Measurements from ENCODE around the gene PLTP. TPM values are rescaled to one million over a fixed set of nuclear protein-coding genes. Genes with fewer than 3 reads are reported as not detected.

The PLTP gene
- total and polyA plus RNA-seq, 2 experiments from 2014 or later: 108 to 160 TPM

DNA sequence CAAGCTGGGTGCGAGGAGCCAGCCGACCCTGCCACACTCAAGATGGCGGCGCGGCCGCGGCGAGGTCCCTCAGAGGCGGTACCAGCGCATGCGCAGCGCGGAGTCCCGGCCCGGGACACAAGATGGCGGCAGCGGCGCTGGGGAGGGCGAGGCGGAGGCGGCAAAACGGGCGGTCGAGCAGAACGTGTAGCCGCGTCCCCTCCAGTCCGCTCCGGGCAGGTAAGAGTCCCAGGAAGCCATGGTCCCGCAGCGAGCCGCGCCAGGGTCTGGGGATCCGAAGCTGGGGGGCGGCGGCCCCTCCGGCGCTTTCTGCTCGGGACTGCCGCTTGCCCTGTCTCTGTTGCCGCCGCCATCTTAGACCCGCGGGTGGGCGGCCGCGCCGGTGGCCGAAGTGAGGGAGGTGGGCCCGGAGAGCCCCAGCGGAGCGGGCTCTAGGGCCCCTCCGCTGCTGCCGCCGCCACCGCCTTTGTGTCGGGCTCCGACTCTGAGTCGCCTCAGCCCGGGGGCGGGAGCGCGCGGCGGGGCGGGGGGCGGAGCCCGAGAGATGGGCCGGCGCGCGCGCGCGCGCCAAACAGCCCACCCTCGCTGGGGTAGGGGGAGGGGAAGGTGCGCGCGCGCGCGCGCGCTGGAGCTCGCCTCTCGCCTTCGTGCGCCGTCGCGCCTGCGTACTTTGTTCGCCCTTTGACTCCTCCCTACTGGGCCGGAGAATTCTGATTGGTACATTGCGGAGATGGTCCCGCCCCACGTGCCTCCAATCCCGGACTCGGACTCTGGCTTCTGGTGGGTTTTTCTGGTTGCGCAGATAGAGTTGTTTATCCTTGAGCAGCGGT, 22.8 kb upstream of the PLTP start, which contains the start of gene PCIF1:
PCIF1 (plus strand) TSS at position 98 of the 830 bp plus-strand sequence. CDS start 4,317 bp downstream, outside the sequence.
- H3K9me3 Mint-ChIP-seq: peaks cover 3% of the 10 kb centered on the region; the same call in 1 of the 3 replicates
- peaks cover 26% of the 10 kb centered on the region for H3F3A ChIP-seq (replicated peaks; ENCODE audit: low read depth)
- TF ChIP-seq, protein P1, sequence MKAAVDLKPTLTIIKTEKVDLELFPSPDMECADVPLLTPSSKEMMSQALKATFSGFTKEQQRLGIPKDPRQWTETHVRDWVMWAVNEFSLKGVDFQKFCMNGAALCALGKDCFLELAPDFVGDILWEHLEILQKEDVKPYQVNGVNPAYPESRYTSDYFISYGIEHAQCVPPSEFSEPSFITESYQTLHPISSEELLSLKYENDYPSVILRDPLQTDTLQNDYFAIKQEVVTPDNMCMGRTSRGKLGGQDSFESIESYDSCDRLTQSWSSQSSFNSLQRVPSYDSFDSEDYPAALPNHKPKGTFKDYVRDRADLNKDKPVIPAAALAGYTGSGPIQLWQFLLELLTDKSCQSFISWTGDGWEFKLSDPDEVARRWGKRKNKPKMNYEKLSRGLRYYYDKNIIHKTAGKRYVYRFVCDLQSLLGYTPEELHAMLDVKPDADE (IDR thresholded peaks at IDR 0.05): peak; percentile 87
- TF ChIP-seq POLR2AphosphoS5 (IDR thresholded peaks at IDR 0.05; ENCODE audit: low read depth) (peak; percentile 91), EZH2 (IDR thresholded peaks at IDR 0.05; ENCODE audit: low read depth, unreplicated experiment) (no peak)
- H3K27ac ChIP-seq (ENCODE audit: low read depth): peak within 1 kb of the TSS; percentile 99
- H3K36me3 ChIP-seq (ENCODE audit: insufficient read depth): 0 out of 2 replicates have a peak, but pooled peaks cover 7% of the 10 kb centered on the region
- peak within 1 kb of the TSS; percentile 100 for H3K27ac Mint-ChIP-seq
- H4K20me1 ChIP-seq (replicated peaks; ENCODE audit: insufficient read depth): no peaks in the 10 kb centered on the region
- ATAC-seq (peak; percentile 47), DNase-seq (ENCODE audit: low spot score) (peak; percentile 99)
- H3K4me1 ChIP-seq (ENCODE audit: insufficient read depth): peaks cover 33% of the 10 kb centered on the region
- peaks cover 24% of the 10 kb centered on the region for H3K27me3 Mint-ChIP-seq (ENCODE audit: insufficient read depth, low read depth, poor library complexity)
- H3K36me3 Mint-ChIP-seq (ENCODE audit: low read depth): peaks cover 36% of the 10 kb centered on the region
- no peaks in the 10 kb centered on the region for H3K9me2 ChIP-seq (ENCODE audit: insufficient read depth)
- H3K4me2 ChIP-seq: peak within 1 kb of the TSS; percentile 99
- peaks cover 29% of the 10 kb centered on the region for H3K79me2 ChIP-seq (replicated peaks; ENCODE audit: insufficient read depth)
- H3K4me3 Mint-ChIP-seq: peak within 1 kb of the TSS; percentile 98
- H3K4me1 Mint-ChIP-seq: peaks cover 39% of the 10 kb centered on the region
- no peak within 1 kb of the TSS for H2AFZ ChIP-seq
- H3K4me3 ChIP-seq: peak within 1 kb of the TSS; percentile 61
- H3K27me3 ChIP-seq (ENCODE audit: insufficient read depth): no peaks in the 10 kb centered on the region

DNA sequence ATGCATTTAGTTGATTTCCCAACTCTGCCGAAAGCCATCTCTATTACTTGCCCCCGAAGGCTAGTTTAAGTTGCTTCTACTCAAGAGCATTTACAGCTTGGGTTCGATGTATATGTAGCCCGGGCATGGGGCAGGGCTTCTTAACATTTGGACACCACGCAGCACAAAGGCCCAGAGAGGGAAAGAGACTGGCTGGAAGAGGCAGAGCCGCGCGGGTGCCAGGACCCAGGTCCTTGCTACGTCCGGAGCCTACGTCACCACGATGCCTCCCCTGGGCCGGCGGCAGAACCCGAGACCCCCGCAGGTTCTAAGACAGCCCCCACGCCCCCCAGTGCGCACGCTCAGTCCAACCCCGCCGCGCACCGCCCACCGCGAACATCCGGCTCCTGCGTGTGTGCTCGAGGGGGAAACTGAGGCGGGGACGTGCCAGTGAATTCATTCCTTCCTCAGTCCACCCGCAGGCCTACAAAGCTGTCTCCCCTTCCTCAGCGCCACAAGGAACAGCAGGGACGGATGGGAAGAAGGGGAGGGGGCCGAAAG, 22.2 kb upstream of the PLTP start:
- no peaks in the 10 kb centered on the region for H3K36me3 ChIP-seq (ENCODE audit: insufficient read depth)
- Mint-ChIP-seq H3K4me3 (peak overlapping the region; percentile 98), H3K27me3 (ENCODE audit: insufficient read depth, low read depth, poor library complexity) (peaks cover 25% of the 10 kb centered on the region), H3K9me3 (peaks cover 3% of the 10 kb centered on the region; the same call in 1 of the 3 replicates), H3K36me3 (ENCODE audit: low read depth) (peaks cover 30% of the 10 kb centered on the region), H3K4me1 (peaks cover 37% of the 10 kb centered on the region), H3K27ac (peak overlapping the region; percentile 100)
- H3K4me1 ChIP-seq (ENCODE audit: insufficient read depth): peaks cover 33% of the 10 kb centered on the region
- H3K4me3 ChIP-seq: peak overlapping the region; percentile 61
- peak overlapping the region; percentile 99 for H3K4me2 ChIP-seq
- peaks cover 23% of the 10 kb centered on the region for H3F3A ChIP-seq (replicated peaks; ENCODE audit: low read depth)
- no peak overlapping the region for H2AFZ ChIP-seq
- H3K9me2 ChIP-seq (ENCODE audit: insufficient read depth): no peaks in the 10 kb centered on the region
- peak overlapping the region; percentile 99 for H3K27ac ChIP-seq (ENCODE audit: low read depth)
- H3K79me2 ChIP-seq (replicated peaks; ENCODE audit: insufficient read depth): peaks cover 29% of the 10 kb centered on the region
- TF ChIP-seq CREB1 (CRISPR knock-in tag; IDR thresholded peaks at IDR 0.05; ENCODE audit: low read depth) (peak; percentile 81), ZNF331 (CRISPR knock-in tag; IDR thresholded peaks at IDR 0.05; ENCODE audit: low read depth) (no peak)
- TF ChIP-seq, protein P2, sequence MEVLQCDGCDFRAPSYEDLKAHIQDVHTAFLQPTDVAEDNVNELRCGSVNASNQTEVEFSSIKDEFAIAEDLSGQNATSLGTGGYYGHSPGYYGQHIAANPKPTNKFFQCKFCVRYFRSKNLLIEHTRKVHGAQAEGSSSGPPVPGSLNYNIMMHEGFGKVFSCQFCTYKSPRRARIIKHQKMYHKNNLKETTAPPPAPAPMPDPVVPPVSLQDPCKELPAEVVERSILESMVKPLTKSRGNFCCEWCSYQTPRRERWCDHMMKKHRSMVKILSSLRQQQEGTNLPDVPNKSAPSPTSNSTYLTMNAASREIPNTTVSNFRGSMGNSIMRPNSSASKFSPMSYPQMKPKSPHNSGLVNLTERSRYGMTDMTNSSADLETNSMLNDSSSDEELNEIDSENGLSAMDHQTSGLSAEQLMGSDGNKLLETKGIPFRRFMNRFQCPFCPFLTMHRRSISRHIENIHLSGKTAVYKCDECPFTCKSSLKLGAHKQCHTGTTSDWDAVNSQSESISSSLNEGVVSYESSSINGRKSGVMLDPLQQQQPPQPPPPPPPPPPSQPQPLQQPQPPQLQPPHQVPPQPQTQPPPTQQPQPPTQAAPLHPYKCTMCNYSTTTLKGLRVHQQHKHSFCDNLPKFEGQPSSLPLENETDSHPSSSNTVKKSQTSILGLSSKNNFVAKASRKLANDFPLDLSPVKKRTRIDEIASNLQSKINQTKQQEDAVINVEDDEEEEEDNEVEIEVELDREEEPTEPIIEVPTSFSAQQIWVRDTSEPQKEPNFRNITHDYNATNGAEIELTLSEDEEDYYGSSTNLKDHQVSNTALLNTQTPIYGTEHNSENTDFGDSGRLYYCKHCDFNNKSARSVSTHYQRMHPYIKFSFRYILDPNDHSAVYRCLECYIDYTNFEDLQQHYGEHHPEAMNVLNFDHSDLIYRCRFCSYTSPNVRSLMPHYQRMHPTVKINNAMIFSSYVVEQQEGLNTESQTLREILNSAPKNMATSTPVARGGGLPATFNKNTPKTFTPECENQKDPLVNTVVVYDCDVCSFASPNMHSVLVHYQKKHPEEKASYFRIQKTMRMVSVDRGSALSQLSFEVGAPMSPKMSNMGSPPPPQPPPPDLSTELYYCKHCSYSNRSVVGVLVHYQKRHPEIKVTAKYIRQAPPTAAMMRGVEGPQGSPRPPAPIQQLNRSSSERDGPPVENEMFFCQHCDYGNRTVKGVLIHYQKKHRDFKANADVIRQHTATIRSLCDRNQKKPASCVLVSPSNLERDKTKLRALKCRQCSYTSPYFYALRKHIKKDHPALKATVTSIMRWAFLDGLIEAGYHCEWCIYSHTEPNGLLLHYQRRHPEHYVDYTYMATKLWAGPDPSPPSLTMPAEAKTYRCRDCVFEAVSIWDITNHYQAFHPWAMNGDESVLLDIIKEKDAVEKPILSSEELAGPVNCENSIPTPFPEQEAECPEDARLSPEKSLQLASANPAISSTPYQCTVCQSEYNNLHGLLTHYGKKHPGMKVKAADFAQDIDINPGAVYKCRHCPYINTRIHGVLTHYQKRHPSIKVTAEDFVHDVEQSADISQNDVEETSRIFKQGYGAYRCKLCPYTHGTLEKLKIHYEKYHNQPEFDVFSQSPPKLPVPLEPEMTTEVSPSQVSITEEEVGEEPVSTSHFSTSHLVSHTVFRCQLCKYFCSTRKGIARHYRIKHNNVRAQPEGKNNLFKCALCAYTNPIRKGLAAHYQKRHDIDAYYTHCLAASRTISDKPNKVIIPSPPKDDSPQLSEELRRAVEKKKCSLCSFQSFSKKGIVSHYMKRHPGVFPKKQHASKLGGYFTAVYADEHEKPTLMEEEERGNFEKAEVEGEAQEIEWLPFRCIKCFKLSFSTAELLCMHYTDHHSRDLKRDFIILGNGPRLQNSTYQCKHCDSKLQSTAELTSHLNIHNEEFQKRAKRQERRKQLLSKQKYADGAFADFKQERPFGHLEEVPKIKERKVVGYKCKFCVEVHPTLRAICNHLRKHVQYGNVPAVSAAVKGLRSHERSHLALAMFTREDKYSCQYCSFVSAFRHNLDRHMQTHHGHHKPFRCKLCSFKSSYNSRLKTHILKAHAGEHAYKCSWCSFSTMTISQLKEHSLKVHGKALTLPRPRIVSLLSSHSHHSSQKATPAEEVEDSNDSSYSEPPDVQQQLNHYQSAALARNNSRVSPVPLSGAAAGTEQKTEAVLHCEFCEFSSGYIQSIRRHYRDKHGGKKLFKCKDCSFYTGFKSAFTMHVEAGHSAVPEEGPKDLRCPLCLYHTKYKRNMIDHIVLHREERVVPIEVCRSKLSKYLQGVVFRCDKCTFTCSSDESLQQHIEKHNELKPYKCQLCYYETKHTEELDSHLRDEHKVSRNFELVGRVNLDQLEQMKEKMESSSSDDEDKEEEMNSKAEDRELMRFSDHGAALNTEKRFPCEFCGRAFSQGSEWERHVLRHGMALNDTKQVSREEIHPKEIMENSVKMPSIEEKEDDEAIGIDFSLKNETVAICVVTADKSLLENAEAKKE (CRISPR knock-in tag; IDR thresholded peaks at IDR 0.05): no peak
- no peaks in the 10 kb centered on the region for H4K20me1 ChIP-seq (replicated peaks; ENCODE audit: insufficient read depth)
- H3K27me3 ChIP-seq (ENCODE audit: insufficient read depth): no peaks in the 10 kb centered on the region
- peak; percentile 77 for DNase-seq (ENCODE audit: low spot score)
- ATAC-seq: peak; percentile 27
